GM18867 (cell line): ENCODE data around the gene CTSV.
"Not testable (repeated sequence)": the region's sequence is repeated elsewhere in the genome, so short reads cannot be mapped to it uniquely, and the experiment has no call there.

ENCODE experiments used
- ATAC-seq: cut with Tn5 transposase; IDR thresholded peaks from one replicate; pipeline ENCODE4 v1.9.1; 2021; ENCODE audit warnings: mild to moderate bottlenecking, moderate library complexity; ENCODE audit not compliant: unreplicated experiment

Gene CTSV

DNA sequence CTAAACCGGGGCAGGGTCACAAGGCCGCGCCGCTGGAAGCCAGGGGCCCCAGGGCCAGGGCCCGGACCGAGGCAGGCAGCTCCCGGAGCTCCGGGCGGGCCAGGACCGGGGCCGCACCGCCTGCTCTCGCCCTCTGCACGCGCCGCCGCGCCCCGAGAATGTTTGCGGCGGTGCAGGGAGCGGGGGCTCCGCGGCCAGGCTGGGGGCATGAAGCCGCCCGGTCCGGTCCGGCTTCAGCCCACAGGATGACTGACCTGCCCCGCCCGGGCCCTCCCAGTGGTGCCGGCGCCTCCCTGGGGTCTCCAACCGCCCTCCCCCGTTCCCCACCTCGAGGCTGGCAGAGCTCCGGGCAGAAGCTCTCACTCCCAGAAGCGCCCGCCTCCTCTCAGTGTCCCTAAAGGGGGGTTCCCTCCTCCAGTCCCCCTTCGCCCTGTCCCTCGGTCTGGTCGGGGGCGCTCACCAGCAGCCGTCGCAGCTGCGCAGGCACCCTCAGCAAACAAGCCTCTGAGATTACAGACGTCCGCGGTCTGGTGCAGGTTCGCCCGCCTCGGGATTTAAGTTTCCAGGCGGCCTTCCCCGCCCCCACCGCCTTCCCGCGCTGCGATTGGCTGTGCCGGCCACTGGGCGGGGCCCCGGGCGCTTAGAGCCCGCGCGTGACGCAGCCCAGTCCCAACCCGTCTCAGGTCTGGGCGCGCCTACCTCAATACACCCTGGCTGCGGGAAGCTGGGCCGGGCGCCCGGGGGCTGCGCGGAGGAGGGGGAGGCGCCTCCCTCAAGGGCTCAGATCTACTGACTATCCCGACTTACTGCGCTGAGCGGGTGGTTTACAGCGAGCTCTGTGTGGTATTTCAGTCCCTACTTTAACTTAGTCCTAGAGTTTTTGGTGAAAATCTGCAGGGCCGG, at the start of gene CTSV:
Gene CTSV (minus strand): TSS at position 532 of the 903 bp plus-strand sequence. CDS start 1,099 bp downstream, outside the sequence.
- ATAC-seq = peak; percentile 95

DNA sequence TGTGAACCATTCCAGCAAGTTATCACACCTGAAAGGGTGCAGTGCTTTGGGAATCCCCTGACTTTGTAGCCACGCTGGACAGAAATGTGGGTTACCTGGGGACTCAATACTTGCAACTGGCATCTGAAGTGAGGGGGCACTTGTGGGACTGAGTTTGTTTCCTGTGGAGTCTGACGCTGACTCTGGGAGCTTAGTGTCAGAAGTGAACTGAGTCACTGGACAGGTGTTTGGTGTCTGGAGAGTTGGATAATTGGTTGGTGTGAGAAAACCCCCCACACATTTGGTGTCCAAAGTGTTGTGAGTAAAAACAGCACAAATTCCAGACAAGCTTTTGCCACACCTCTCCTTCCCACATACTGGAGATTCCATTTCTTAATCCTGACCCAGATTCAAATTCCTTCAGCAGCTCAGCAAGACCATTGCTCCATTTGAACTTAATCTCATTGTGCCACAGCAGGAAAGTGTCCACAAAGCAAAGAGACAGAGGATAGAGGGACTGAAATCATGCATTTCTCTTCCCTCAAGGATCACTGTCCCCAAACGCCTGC, 48.8 kb upstream of the CTSV start:
- not testable (repeated sequence) for ATAC-seq

DNA sequence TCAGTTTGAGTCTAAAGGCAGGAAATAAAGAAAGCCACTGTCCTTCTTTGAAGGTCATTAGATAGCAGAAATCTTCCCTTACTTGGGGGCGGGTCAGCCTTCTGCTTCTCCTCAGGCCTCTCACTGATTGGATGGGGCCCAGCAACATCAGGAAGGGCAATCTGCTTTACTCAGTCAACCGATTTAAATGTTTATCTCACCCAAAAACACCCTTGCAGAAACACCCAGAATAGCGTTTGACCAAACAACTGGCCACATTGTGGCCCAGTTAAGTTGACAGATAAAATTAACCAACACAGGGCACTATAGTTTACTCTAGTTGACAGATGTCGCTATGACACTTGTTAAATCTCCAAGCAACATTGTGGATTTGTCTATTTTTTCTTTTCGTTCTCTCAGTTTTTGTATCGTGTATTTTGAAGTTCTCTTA, 45.6 kb upstream of the CTSV start:
- not testable (repeated sequence) for ATAC-seq

DNA sequence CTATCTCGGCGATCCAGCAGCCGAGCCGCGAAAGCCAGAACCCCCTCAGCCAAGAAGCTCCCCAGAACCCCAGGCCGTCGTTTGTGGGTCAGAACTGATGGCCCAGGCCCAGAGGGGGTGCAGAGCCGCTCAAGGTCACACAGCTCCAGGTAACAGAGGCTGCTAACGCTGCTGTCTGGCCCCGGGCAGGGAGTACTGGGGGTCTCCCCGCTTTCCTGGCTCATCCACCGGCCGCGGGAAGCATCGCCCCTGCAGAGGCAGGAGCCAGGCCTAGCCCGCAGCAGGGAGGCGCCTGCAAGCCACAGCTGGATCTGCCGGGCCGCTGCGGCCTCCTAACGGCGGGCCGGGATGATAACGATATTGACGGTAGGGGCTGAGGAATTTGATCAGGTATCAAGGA, 39.4 kb upstream of the CTSV start:
- no peak for ATAC-seq

DNA sequence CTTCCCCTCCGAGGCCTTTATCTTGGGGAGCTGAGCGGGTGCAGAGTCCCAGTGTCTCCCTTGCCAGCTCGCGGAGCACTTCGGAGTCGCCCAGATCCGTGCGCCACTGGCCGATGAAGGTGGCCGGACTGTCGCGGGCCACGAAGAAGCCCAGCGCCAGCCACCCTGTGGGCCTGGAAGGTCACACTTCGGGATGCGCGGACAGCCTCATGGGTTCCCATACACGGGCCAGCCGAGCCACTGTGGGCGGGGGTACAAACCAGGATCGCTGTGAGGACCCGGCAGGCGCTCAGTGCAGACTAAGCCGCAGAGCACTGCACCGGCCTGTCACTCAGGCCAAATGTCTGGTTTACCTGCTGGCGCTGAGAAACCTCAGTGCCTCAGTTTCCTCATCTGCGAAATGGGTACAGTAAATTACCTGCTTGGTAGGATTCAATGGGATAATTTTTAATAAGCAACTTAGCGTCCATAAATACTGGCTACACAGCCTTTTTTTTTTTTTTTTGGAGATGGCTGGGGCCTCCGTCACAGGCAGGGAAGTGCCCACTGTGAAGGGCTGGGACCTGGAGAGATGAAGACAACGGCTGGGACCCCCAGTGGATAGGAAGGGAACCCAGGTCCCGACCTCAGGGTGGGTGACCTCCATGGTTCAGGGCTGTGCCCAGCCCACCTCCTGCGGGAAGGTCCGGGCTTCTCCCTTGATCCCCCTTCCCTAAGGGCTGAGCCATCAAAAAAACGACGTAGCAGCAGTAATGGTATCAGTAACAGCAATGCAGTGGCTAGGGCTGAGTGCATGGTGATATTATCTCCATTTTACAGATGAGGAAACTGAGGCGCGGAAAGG, 38.7 kb upstream of the CTSV start:
- no peak for ATAC-seq

DNA sequence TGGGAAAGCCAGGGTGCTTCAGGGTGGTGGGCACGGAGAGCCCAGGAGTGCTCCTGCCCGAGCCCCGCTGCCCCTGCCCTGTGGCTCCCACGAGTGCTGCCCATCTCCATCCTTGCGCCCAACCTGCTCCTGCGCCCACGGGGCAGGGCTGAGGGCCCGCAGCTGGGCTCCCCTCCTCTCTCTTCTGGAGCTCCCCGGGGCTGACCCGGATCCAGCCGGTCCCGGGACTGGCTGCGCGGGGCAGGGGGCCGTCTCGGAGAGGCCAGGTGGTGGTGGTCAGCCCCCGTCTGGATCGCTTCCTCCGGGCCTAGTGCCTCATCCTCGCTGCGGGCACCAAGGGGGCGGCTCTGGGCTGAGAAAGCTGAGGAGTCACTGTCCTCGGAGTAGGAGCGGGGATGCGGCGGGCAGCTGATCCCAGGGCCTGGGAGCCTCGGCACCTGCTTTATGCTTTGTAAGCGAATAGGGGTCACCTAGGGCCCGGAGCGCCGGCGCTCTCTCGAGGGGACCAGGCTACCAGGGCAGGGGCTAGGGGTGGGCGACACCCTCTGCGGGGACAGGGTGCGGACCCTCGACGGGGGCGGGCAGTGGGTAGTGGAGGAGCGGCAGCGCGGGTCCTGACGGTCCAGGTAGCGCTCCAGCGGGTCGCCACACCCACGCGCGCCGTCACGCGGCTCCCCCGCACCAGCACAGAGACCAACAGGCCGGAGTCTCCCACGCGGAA, 37.9 kb upstream of the CTSV start:
- not testable (repeated sequence) for ATAC-seq

DNA sequence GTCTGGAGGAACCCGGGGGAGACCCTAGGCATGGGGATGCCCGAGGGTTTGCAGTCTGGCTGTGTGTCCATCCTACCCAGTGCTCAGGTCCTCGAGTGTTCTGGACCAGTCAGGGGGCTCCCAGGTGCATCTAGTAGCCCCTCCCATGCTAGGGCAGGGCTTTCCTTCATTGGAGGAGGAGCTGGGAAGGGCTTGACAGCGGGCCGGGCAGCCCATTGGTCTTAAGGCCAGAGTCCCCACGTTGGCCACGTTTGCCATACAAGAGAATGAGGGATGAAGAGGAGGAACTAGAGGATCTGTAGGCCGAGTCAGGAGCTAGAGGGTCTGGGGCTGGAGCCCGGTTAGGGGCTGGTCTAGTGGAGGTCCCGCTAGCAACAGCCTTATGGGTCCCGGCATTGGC, 37.3 kb upstream of the CTSV start:
- ATAC-seq = no peak

DNA sequence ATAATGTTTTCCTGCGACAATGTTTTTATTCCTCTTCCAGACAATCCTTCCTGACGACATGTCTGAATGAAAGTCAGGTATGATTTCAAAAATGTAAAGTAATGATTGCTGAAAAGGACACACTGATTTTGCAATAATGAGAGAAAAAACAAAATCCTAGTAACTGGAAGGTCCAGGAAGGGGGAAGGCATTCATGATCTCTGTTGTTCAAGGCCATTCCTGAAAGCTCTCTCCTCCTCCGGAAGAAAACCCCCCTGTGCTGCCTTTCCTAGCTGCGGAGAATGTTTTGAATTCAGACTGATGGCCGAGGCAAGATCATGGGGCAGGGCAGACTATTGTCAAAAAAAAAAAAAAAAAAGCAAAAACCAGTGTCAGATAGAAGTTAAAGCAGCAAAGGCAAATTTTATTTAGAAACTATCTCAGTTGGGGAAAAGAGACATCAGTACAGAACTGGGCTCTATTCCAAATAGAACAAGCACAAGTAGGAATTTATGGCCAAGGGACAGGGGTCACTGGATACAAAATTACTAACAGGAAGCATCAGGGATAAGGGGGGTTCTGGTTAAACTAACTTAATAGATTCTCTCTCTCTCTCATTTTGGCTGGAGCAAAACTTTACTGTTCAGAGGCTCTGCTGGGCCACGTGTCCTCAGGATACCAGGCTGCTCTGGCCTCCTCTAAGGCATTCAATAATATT, 36.5 kb upstream of the CTSV start:
- no peak for ATAC-seq

DNA sequence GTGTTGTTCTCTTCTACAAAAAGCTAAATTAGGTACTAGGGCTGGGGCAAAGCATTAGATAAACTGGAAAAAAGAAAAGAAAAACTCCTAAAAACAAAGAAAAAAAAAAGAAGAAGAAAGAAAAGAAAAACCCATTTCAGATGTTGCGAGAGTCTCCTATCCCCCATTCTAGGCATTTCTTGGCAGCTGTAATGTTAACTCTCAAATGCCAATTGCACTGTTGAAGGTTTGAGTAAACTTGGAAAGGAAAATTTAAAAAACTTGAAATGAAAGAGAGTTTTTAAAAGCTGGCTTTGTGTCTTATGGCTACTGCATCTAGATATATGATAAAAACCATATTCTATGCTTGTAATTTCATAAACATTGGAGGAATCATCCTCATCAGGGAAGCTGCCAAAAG, 34.6 kb upstream of the CTSV start:
- ATAC-seq = no peak

DNA sequence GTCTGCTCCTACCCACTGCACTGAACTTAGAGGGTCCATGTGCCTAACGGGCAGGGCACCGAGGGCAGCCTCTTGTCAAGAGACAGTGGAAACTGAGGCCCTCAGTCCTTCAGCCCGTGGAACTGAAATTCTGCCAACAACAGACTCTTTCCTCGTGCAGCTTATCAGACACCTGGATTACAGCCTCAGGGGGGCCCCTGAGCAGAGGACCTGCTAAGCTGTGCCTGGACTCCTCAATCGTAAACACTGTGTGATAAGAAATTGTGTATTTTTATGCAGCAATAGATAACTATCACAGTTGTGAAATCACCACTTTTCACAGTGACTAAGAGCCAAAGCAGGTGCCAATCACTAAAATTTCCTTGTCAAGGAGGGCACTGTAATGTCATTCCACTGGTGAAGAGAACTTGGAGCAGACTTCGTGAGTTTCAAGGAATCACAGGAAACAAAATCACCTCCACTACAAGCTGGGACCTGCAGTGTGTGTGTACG, 33.4 kb upstream of the CTSV start:
- ATAC-seq = no peak

DNA sequence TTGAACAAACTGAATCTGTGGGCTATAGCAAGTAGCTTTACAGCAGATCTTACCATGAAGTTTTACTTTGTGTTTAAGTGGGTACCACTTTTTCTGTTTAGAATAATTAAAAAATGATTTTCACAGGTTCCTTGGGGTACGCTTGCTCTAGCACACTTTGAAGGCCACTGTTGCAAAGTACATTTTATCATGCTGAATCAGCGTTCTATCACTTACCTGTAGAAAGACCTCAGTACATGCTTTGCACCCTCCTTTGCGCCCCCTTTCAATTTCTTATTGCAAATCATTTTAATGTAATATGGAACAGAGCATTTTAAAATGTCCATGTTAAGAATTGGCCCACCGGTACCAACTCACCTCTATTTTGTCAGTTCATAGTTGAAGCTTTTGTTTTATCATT, 31.4 kb upstream of the CTSV start:
- not testable (repeated sequence) for ATAC-seq

DNA sequence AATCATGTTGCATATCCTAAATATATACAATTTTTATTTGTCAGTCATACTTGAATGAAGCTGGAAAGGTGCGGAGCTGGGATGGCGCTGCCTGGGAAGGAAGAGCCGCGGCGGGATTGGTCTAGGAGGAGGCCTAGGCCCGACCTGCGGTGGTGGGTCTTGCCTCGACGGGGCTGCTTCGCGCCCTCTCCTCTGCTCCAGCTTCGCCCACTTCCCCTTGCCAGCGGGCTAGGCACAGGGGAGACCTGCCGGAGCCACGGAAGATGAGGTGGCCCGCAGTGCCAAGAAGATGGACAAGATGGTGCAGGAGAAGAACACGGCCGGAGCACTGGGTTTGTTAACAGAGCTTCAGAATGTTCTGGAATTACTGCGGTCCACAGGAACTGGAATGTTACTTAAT, 28.5 kb upstream of the CTSV start:
- no peak for ATAC-seq

DNA sequence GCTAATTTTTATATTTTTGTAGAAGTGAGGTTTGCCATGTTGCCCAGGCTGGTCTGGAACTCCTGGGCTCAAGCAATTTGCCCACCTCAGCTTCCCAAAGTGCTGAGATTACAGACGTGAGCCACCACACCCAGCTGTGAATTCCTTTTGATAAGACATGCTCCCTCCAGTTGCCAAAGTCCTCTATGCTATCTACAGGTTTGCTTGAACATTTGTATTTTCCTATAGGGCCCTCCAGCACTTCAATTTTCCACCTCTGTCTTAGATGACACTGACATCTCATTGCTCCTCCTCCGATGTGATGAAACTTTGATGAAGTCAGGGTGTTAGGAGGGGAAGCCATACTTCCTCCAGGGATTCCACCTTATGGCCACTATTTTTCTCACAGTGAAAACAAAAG, 25.2 kb upstream of the CTSV start:
- ATAC-seq = no peak

DNA sequence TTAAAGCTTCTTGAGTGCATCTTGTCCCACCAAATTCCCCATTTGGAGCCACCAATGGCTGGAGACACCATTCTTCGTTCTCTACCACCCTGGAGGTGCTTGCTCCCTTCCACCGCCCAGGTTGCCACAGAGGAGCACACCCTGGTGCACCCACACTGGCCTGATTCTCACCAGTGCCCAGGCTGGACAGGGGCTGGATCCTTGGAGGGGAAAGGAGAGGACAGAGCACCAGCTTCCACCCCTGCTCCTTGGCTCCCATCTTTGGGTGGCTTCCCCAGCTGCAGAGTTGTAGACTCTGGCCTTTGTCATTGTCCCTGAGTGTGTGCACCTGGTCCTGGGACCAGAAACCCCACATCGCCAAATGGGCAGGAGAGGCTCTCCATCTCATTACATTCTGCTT, 21.9 kb upstream of the CTSV start:
- no peak for ATAC-seq

DNA sequence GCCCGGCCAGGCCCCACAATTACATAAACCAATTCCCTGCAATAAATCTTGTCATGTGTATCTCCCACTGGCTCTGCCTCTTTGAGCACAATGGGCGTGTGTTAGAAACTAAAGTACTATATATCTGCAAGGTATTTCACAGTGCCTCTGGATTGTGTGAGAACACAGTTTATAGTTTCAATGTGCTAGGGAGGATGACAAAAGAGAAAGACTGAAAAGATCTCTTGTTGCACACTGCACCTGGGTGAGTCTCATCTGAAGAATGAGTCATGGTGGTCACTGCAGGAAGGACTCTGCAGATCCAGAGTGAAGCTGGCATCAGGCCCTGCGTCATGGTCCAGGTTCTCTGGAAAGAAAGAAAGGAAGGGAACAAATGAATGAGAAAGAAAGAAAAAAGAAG, 20.7 kb upstream of the CTSV start:
- no peak for ATAC-seq

DNA sequence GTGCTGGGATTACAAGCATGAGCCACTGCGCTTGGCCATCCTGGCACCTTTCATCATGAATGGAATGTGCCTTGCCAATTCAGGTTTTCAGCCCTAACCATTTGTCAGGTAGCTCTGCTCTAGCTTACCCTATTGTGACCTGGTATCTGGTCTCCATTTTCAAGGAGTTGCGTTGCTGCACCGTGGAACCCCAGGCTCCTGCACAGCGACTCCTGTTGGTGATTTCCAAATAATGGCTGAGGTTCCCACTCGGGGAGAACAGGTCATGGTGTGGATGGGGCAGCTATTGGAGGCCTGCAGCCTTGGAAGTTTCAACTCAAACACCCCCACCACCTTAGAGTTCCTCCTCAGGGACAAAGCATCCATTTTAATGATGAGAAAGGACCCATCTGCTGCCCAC, 18.7 kb upstream of the CTSV start:
- ATAC-seq = no peak

DNA sequence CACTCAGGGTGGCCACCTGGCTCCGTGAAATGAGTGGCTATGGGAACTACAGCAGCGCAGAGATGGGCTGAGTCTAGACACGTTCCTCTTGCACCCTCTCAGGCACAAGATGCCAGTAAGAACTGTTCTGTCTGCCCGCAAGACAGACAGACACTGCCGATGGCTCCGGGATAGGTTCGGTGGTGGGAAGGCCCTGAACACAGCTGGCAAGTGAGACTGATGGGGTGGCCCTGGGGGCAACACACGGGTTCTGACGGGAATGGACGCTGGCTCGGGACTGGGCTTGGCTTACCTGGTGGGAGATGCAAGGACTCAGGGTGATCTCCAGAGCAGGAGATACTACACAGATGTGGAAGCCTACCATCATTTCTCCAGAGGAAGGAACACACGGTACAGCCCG, 16.9 kb upstream of the CTSV start:
- not testable (repeated sequence) for ATAC-seq

DNA sequence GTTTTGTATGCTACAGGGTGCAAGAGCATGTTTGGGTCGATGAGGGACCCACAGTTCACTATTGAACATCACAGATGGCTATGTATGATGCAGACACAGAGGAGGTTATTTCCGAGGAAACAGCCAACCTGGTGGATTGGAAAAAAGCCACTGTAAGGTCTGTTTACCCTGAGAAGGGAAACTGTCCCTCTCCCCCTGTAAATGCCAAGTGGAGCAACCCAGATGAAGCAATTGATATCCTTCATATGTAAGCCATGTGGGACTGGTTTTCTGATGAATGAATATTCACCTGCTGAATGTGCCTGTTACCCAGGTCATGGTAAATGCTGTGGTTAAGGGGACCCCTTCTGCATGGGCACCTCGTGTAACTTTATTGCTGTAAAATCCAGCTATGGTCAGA, 14.8 kb upstream of the CTSV start:
- ATAC-seq = no peak

DNA sequence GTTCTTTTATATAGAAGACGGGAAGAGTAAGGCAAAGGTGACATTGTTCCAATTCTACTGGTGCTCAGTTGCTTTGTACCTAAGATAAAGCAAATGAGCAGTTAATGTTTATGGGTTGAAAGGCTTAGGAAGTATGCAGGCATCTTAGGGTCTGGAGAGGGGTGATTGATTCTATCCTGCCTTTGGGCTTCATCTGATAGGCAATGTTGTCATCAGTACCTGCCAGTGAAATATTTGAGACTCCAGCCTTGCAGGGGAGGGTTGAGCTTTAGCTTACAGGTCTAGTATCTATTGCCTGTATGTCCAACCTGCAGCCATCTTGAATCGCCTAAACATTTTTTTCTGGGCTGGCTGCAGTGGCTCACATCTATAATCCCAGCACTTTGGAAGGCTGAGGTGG, 13.8 kb upstream of the CTSV start:
- ATAC-seq = no peak

DNA sequence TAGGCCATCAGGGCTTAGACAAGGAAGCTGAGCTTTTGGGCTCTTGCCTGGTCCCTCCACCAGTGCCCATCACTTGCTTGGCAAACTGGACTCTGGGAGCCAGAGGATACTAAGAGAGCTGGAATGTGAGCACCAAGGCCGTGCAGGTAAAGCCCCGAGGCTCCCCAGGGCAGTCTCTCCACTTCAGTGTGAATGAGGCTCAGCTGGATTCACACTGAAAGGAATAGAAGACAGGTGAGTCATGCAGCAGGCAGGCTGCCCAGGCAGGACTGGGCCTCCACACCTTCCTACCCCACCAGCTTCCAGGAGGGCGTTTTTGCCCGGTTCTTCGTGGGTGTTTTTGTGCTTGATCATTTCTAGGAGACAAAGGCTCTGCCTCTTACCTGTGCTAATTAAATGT, 7.3 kb upstream of the CTSV start:
- no peak for ATAC-seq
